HEK293 (cell line): Measurements from ENCODE around the gene NMRK2.
A peak's percentile ranks its signal among the peaks of the same experiment; 100 is the strongest.

ENCODE experiments used
- EGR2 ChIP-seq: fragments of 450-650 bp; formaldehyde crosslinking; IDR thresholded peaks from 2 replicates; pipeline ENCODE4 v1.5.1; 2016; ENCODE audit warnings: low read depth, missing biosample characterization, missing genetic modification characterization
- KLF1 ChIP-seq: fragments of 450-650 bp; formaldehyde crosslinking; IDR thresholded peaks from 2 replicates; pipeline ENCODE4 v1.5.1; 2016; ENCODE audit warnings: missing biosample characterization, missing genetic modification characterization
- KLF16 ChIP-seq: fragments of 450-650 bp; formaldehyde crosslinking; IDR thresholded peaks from 2 replicates; pipeline ENCODE4 v1.5.1; 2017; ENCODE audit warnings: missing biosample characterization, missing genetic modification characterization
- KLF8 ChIP-seq: fragments of 450-650 bp; formaldehyde crosslinking; IDR thresholded peaks from 2 replicates; pipeline ENCODE4 v1.5.1; 2016; ENCODE audit warnings: missing biosample characterization, missing genetic modification characterization
- KLF9 ChIP-seq: fragments of 450-650 bp; formaldehyde crosslinking; IDR thresholded peaks from 2 replicates; pipeline ENCODE4 v1.5.1; 2016; ENCODE audit warnings: missing biosample characterization, missing genetic modification characterization, low read depth
- MZF1 ChIP-seq: fragments of 450-650 bp; formaldehyde crosslinking; IDR thresholded peaks from 2 replicates; pipeline ENCODE4 v1.5.1; 2017; ENCODE audit warnings: missing biosample characterization, missing genetic modification characterization, borderline replicate concordance
- PBX3 ChIP-seq: sonication (generic); formaldehyde crosslinking; IDR thresholded peaks from 2 replicates; pipeline ENCODE4 v1.8.1; 2022; ENCODE audit warnings: mild to moderate bottlenecking, moderate library complexity, missing genetic modification reagents
- PRDM4 ChIP-seq: fragments of 450-650 bp; formaldehyde crosslinking; IDR thresholded peaks from 2 replicates; pipeline ENCODE4 v1.5.1; 2017; ENCODE audit warnings: missing biosample characterization, missing genetic modification characterization
- SP2 ChIP-seq: fragments of 450-650 bp; formaldehyde crosslinking; IDR thresholded peaks from 2 replicates; pipeline ENCODE4 v1.5.1; 2016; ENCODE audit warnings: missing biosample characterization, missing genetic modification characterization
- SP3 ChIP-seq: fragments of 450-650 bp; formaldehyde crosslinking; IDR thresholded peaks from 2 replicates; pipeline ENCODE4 v1.5.1; 2016; ENCODE audit warnings: missing biosample characterization, missing genetic modification characterization
- SP7 ChIP-seq: fragments of 450-650 bp; formaldehyde crosslinking; IDR thresholded peaks from 2 replicates; pipeline ENCODE4 v1.5.1; 2016; ENCODE audit warnings: missing biosample characterization, missing genetic modification characterization
- YY1 ChIP-seq: fragments of 450-650 bp; formaldehyde crosslinking; IDR thresholded peaks from 2 replicates; pipeline ENCODE4 v1.5.1; 2018; ENCODE audit warnings: missing biosample characterization, missing genetic modification characterization
- ZBTB20 ChIP-seq: fragments of 450-650 bp; formaldehyde crosslinking; IDR thresholded peaks from 2 replicates; pipeline ENCODE4 v1.5.1; 2016; ENCODE audit warnings: missing biosample characterization, missing genetic modification characterization
- ZBTB26 ChIP-seq: fragments of 450-650 bp; formaldehyde crosslinking; optimal IDR thresholded peaks from 2 replicates; pipeline ENCODE3; 2016; ENCODE audit warnings: missing biosample characterization, mild to moderate bottlenecking, missing genetic modification characterization
- ZFHX2 ChIP-seq: fragments of 450-650 bp; formaldehyde crosslinking; conservative IDR thresholded peaks from 2 replicates; pipeline ENCODE4 v1.5.1; 2016; ENCODE audit warnings: missing biosample characterization, missing genetic modification characterization
- ZNF138 ChIP-seq: fragments of 450-650 bp; formaldehyde crosslinking; IDR thresholded peaks from 2 replicates; pipeline ENCODE4 v1.5.1; 2016; ENCODE audit warnings: missing biosample characterization, missing genetic modification characterization, borderline replicate concordance
- ZNF211 ChIP-seq: fragments of 450-650 bp; formaldehyde crosslinking; IDR thresholded peaks from 2 replicates; pipeline ENCODE4 v1.5.1; 2016; ENCODE audit warnings: low read depth, missing biosample characterization, missing genetic modification characterization
- ZNF239 ChIP-seq: fragments of 450-650 bp; formaldehyde crosslinking; IDR thresholded peaks from 2 replicates; pipeline ENCODE4 v1.5.1; 2016; ENCODE audit warnings: missing biosample characterization, missing genetic modification characterization
- ZNF24 ChIP-seq: fragments of 450-650 bp; formaldehyde crosslinking; IDR thresholded peaks from 2 replicates; pipeline ENCODE4 v1.5.1; 2016; ENCODE audit warnings: missing biosample characterization, missing genetic modification characterization
- ZNF501 ChIP-seq: fragments of 450-650 bp; formaldehyde crosslinking; IDR thresholded peaks from 2 replicates; pipeline ENCODE4 v1.5.1; 2016; ENCODE audit warnings: missing biosample characterization, missing genetic modification characterization
- ZNF513 ChIP-seq: fragments of 450-650 bp; IDR thresholded peaks from 2 replicates; pipeline ENCODE4 v1.5.1; 2018; ENCODE audit warnings: missing biosample characterization, missing genetic modification characterization
- ZNF518A ChIP-seq: fragments of 450-650 bp; formaldehyde crosslinking; conservative IDR thresholded peaks from 2 replicates; pipeline ENCODE4 v1.5.1; 2016; ENCODE audit warnings: low read depth, missing biosample characterization, missing genetic modification characterization
- ZNF629 ChIP-seq: fragments of 450-650 bp; formaldehyde crosslinking; IDR thresholded peaks from 2 replicates; pipeline ENCODE4 v1.5.1; 2017; ENCODE audit warnings: missing biosample characterization, missing genetic modification characterization
- ZNF660 ChIP-seq: fragments of 450-650 bp; IDR thresholded peaks from 2 replicates; pipeline ENCODE4 v1.5.1; 2018; ENCODE audit warnings: missing biosample characterization, mild to moderate bottlenecking, missing genetic modification characterization

The NMRK2 gene

GRCh38 chr19:3984908-3985642, 52.2 kb downstream of the NMRK2 start, which contains the start of gene EEF2 (continued):
- TF ChIP-seq ZNF518A (tag by site-specific recombination) (no peak), ZBTB20 (tag by site-specific recombination) (peak; percentile 35; the same call in 1 of the 2 replicates), SP2 (tag by site-specific recombination) (peak; percentile 73), ZFHX2 (peak; percentile 73), ZNF629 (tag by site-specific recombination) (peak; percentile 89), YY1 (tag by site-specific recombination) (peak; percentile 94), KLF16 (tag by site-specific recombination) (peak; percentile 82), ZNF211 (no peak), ZBTB26 (peak; percentile 44), ZNF501 (tag by site-specific recombination) (peak; percentile 71; the same call in 1 of the 2 replicates), SP3 (tag by site-specific recombination) (peak; percentile 89), PRDM4 (no peak), SP7 (tag by site-specific recombination) (peak; percentile 88; the same call in 1 of the 2 replicates), KLF1 (tag by site-specific recombination) (peak; percentile 48; the same call in 1 of the 2 replicates), ZNF513 (peak; percentile 58; the same call in 1 of the 2 replicates), KLF9 (tag by site-specific recombination) (peak; percentile 86; the same call in 1 of the 2 replicates), KLF8 (tag by site-specific recombination) (peak; percentile 87), PBX3 (CRISPR knock-in tag) (peak; percentile 79; the same call in 1 of the 2 replicates), EGR2 (peak; percentile 58; the same call in 1 of the 2 replicates), ZNF660 (tag by site-specific recombination) (peak; percentile 96; the same call in 1 of the 2 replicates), ZNF24 (tag by site-specific recombination) (peak; percentile 77; the same call in 1 of the 2 replicates), ZNF138 (tag by site-specific recombination) (no peak), MZF1 (tag by site-specific recombination) (no peak), ZNF239 (tag by site-specific recombination) (0 out of 2 replicates have a peak, but pooled peaks have one; percentile 71)
